ENCODE measurements around the gene AK9. TPM values are rescaled to one million over a fixed set of nuclear protein-coding genes. Genes with fewer than 3 reads are reported as not detected.
A peak's percentile ranks its signal among the peaks of the same experiment; 100 is the strongest.

Gene AK9
- total RNA-seq, 1 experiment from 2014 or later, result 2.6 TPM

GRCh38 chr6:109456111-109456583 lies 234.9 kb downstream of the AK9 start:
- Histone ChIP-seq H3K27ac (ENCODE audit: low read depth, low read length, poor library complexity, severe bottlenecking) (peak overlapping the region; percentile 59), H3K27me3 (replicated peaks; ENCODE audit: insufficient read depth, low read depth, low read length, poor library complexity) (no peaks in the 10 kb centered on the region), H3K9me3 (ENCODE audit: low read depth, low read length, poor library complexity, severe bottlenecking) (no peaks in the 10 kb centered on the region), H3K4me1 (ENCODE audit: insufficient read depth, low read length, poor library complexity, severe bottlenecking) (peaks cover 26% of the 10 kb centered on the region), H3K4me3 (ENCODE audit: low read depth, low read length, poor library complexity, severe bottlenecking) (peak overlapping the region; percentile 74), H3K36me3 (ENCODE audit: insufficient read depth, low read length, poor library complexity, severe bottlenecking) (peaks cover 2% of the 10 kb centered on the region)
- peak; percentile 21 for DNase-seq (ENCODE audit: low spot score)
- intact Hi-C loops (cut with micrococcal nuclease; ENCODE audit: unreplicated experiment), result no loop called here
- no TSS peak for BruUV-seq (replicated peaks)
- ChIA-PET POLR2A (ENCODE audit: low non-redundant PET) (no interaction called here), CTCF (no interaction called here)
- TF ChIP-seq CTCF (conservative IDR thresholded peaks at IDR 0.05; ENCODE audit: low read depth, low read length), result no peak
- no peak for TF ChIP-seq EZH2 (IDR thresholded peaks at IDR 0.05; ENCODE audit: borderline replicate concordance, low read depth, low read length, poor library complexity, severe bottlenecking)

DNA sequence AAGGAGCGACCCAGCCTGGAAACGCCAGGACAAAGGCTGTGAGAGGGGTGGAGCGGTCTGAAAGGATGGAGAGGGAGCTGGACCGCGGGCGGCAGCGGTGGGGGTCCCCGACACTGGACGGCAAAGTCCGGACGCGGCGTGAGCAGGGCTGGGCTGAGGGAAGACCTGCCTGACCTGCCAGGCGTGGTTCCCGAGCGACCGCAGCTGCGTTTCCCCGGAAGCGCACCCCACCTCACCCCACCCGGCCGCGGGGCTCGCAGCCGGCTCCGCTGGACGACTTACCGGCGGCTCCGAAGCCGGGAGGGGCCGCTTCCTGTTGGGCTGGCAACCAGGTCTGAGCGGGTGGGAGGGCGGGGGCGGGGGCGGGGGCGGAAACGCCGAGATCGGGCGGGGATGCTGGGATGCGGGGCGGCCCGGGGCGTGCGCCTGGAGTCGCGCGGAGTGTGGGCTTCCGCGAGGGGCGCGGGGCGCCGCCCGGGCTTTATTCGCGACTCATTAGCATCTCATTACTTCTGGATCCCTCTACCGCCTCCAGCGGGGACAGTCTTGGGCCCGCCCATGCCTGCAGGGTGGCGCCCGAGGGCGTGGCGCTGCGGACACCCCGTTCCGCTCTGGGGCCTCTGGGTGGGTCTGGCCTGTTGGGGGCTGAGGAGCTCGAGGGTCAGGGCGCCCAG lies 235.4 kb downstream of the AK9 start, which contains the start of gene MICAL1:
TSS of gene MICAL1 (minus strand) at position 336 of the 674 bp plus-strand sequence. CDS start 1,576 bp downstream, outside the sequence.
- POLR2A ChIA-PET (ENCODE audit: low non-redundant PET), result no interaction called here
- Histone ChIP-seq H3K4me1 (ENCODE audit: insufficient read depth, low read length, poor library complexity, severe bottlenecking) (peaks cover 26% of the 10 kb centered on the region), H3K27ac (ENCODE audit: low read depth, low read length, poor library complexity, severe bottlenecking) (peak within 1 kb of the TSS; percentile 59), H3K4me3 (ENCODE audit: low read depth, low read length, poor library complexity, severe bottlenecking) (peak within 1 kb of the TSS; percentile 74), H3K36me3 (ENCODE audit: insufficient read depth, low read length, poor library complexity, severe bottlenecking) (no peaks in the 10 kb centered on the region), H3K27me3 (replicated peaks; ENCODE audit: insufficient read depth, low read depth, low read length, poor library complexity) (no peaks in the 10 kb centered on the region), H3K9me3 (ENCODE audit: low read depth, low read length, poor library complexity, severe bottlenecking) (no peaks in the 10 kb centered on the region)
- TF ChIP-seq CTCF (conservative IDR thresholded peaks at IDR 0.05; ENCODE audit: low read depth, low read length) (peak; percentile 28; the same call in 1 of the 2 replicates), EZH2 (IDR thresholded peaks at IDR 0.05; ENCODE audit: borderline replicate concordance, low read depth, low read length, poor library complexity, severe bottlenecking) (no peak)
- peak; percentile 64 for DNase-seq (ENCODE audit: low spot score)
- intact Hi-C loops (cut with micrococcal nuclease; ENCODE audit: unreplicated experiment), result no loop called here
- CTCF ChIA-PET, result interaction anchor here (0.6 kb wide), 1 partner anchor 1021 kb away, joined by 6 read pairs; the partner anchor contains the start of gene SLC22A16
- BruUV-seq (replicated peaks), result no TSS peak

DNA sequence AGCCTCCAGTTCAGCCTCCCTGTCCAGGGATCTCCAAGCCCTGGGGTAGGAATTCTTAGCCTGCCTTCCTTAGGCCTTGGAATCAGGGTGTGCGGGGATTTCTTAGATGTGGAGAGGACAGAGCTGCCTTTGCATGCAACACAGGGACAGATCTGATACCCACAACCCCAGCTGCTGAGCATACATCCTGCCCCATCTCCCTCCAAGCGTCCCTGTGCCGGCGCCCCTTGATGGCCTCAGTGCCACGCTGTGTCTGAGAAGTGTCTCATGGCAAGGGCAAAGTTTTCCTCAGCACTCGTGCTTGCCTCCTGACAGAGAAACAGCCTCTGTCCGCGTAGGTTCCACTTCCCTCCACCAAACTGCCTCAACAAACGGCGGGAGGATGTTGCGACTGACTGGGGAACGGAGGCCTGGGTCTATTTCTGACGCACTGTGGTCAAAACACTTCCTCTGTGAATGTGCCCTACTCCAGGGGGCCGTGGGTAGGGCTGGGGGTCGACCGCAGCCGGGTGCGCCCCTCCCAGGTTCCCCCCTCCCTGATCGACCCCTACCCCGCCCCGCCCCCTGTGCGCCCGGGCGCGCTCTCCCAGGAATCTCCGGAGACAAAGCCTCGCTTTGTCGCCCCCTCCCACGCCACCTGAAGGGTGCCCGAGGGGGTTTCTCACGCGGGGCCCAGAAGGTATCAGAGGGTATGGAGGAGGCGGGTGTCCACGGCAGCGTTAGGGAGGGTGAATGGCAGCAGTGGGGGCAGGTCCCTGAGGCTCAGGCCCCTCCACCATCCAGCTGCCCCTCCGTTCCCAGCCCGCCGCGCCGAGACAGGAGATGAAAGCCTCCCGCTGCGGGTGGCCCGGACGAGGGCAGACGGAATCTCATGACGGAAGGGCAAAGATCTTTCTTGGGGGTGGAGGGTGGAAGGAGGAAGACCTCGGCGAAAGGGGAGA lies 236.2 kb downstream of the AK9 start:
- ChIA-PET POLR2A (ENCODE audit: low non-redundant PET) (interaction anchor here (0.6 kb wide), 2 partner anchors 105 to 897 kb away, joined by 3 read pairs; no protein-coding TSS in a partner anchor), CTCF (interaction anchor here (0.6 kb wide), 1 partner anchor 1022 kb away, joined by 6 read pairs; the partner anchor contains the start of gene SLC22A16)
- peaks cover 26% of the 10 kb centered on the region for H3K4me1 ChIP-seq (ENCODE audit: insufficient read depth, low read length, poor library complexity, severe bottlenecking)
- BruUV-seq (replicated peaks), result no TSS peak
- TF ChIP-seq EZH2 (IDR thresholded peaks at IDR 0.05; ENCODE audit: borderline replicate concordance, low read depth, low read length, poor library complexity, severe bottlenecking), result no peak
- TF ChIP-seq CTCF (conservative IDR thresholded peaks at IDR 0.05; ENCODE audit: low read depth, low read length), result no peak
- H3K4me3 ChIP-seq (ENCODE audit: low read depth, low read length, poor library complexity, severe bottlenecking), result peak overlapping the region; percentile 74
- H3K36me3 ChIP-seq (ENCODE audit: insufficient read depth, low read length, poor library complexity, severe bottlenecking), result no peaks in the 10 kb centered on the region
- no peaks in the 10 kb centered on the region for H3K9me3 ChIP-seq (ENCODE audit: low read depth, low read length, poor library complexity, severe bottlenecking)
- DNase-seq (ENCODE audit: low spot score), result peak; percentile 21
- peak overlapping the region; percentile 37 for H3K27ac ChIP-seq (ENCODE audit: low read depth, low read length, poor library complexity, severe bottlenecking)
- no peaks in the 10 kb centered on the region for H3K27me3 ChIP-seq (replicated peaks; ENCODE audit: insufficient read depth, low read depth, low read length, poor library complexity)
- intact Hi-C loops (cut with micrococcal nuclease; ENCODE audit: unreplicated experiment), result no loop called here

Data from A673 (cell line).